ENCODE data around the gene TMEM200A.

DNA sequence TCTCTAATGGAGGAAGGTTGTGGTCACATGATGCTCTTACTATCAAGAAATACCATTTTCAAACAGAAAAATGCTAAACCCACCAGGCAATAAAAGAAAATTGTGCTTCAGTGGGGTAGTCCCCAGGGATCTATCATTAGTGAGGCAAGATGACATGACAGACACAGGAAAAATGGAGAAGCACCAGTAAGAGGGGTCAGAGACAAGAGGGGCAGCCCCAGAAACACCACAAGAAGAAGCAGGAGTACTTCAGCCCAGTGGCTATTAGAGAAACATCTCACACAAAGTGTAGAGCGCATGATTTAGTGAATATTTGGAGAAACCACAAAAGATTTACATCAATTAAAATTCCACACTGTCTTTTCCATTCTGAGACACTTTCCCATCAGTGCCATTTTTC, 10.2 kb upstream of the TMEM200A start:
- TF ChIP-seq, protein P1, sequence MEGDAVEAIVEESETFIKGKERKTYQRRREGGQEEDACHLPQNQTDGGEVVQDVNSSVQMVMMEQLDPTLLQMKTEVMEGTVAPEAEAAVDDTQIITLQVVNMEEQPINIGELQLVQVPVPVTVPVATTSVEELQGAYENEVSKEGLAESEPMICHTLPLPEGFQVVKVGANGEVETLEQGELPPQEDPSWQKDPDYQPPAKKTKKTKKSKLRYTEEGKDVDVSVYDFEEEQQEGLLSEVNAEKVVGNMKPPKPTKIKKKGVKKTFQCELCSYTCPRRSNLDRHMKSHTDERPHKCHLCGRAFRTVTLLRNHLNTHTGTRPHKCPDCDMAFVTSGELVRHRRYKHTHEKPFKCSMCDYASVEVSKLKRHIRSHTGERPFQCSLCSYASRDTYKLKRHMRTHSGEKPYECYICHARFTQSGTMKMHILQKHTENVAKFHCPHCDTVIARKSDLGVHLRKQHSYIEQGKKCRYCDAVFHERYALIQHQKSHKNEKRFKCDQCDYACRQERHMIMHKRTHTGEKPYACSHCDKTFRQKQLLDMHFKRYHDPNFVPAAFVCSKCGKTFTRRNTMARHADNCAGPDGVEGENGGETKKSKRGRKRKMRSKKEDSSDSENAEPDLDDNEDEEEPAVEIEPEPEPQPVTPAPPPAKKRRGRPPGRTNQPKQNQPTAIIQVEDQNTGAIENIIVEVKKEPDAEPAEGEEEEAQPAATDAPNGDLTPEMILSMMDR (IDR thresholded peaks at IDR 0.05) = no peak
- TF ChIP-seq POLR2A (IDR thresholded peaks at IDR 0.05) (no peak), POLR2AphosphoS5 (IDR thresholded peaks at IDR 0.05) (no peak)

Measured in prostate gland (tissue), 2 donors.